A549 (cell line): ENCODE data around the gene H6PD. TPM values are rescaled to one million over a fixed set of nuclear protein-coding genes. Genes with fewer than 3 reads are reported as not detected.
A peak's percentile ranks its signal among the peaks of the same experiment; 100 is the strongest.

Source experiments
- ATAC-seq, 2 experiments: fragments of 200-7000 bp in 1 of 2; fragments of >200 bp in 1 of 2; cut with Nextera tagmentation in 1 of 2; cut with Tn5 transposase in 1 of 2; 3 replicates each; pipeline versions ENCODE4 v1.8.0 to v1.9.1; 2018 to 2020; ENCODE audit warnings: mild to moderate bottlenecking in 1 of 2, moderate library complexity in 1 of 2
- CTCF ChIA-PET: fragments of 300-600 bp; sonication (Branson Sonifier 250); formaldehyde crosslinking; extraction: SDS; loops from one replicate; lab custom pipeline; 2021; ENCODE audit warnings: antibody characterized with exemption, inconsistent platforms; lab: Yijun Ruan, JAX
- POLR2A ChIA-PET: fragments of 350-600 bp; formaldehyde crosslinking; extraction: SDS; loops from one replicate; lab custom pipeline; 2021; ENCODE audit warnings: antibody characterized with exemption, inconsistent platforms; lab: Yijun Ruan, JAX
- DNase-seq, 2 experiments: peaks; one replicate each; pipeline versions ENCODE4 v3.0.0 to v3.0.0-alpha.2; 2011 to 2016; ENCODE audit warnings: low read depth in 1 of 2, low spot score in 1 of 2
- FAIRE-seq: peaks from 2 replicates; lab custom pipeline; 2011; peaks lifted over from hg19 to GRCh38; lab: Jason Lieb, UNC
- H3K27ac ChIP-seq, 2 experiments: fragments of >200 bp; sonication (Bioruptor Twin); formaldehyde crosslinking; 3 replicates each; pipeline ENCODE4 v1.5.1; 2016 to 2017
- H3K4me1 ChIP-seq: fragments of >200 bp; sonication (Bioruptor Twin); formaldehyde crosslinking; 3 replicates; pipeline ENCODE4 v1.6.1; 2016
- H3K4me2 ChIP-seq: fragments of >200 bp; sonication (Bioruptor Twin); formaldehyde crosslinking; 3 replicates; pipeline ENCODE4 v1.6.1; 2016
- H3K4me3 ChIP-seq: fragments of >200 bp; sonication (Bioruptor Twin); formaldehyde crosslinking; 3 replicates; pipeline ENCODE4 v1.5.1; 2016
- H3K9me3 ChIP-seq: fragments of >200 bp; sonication (Bioruptor Twin); formaldehyde crosslinking; 3 replicates; pipeline ENCODE4 v1.6.1; 2016
- CEBPB ChIP-seq, 2 experiments: fragments of >200 bp in 1 of 2; sonication (Bioruptor Twin) in 1 of 2; formaldehyde crosslinking in 1 of 2; IDR thresholded peaks; 2 replicates each; pipeline ENCODE4 v1.6.1; 2012 to 2016
- CHD4 ChIP-seq: fragments of 200-600 bp; sonication (generic); IDR thresholded peaks from 2 replicates; pipeline ENCODE4 v1.6.1; 2016; ENCODE audit warnings: antibody characterized with exemption, mild to moderate bottlenecking, borderline replicate concordance
- CTCF ChIP-seq: fragments of >200 bp; sonication (Bioruptor Twin); formaldehyde crosslinking; IDR thresholded peaks from 3 replicates; pipeline ENCODE4 v1.5.1; 2016
- E2F6 ChIP-seq: IDR thresholded peaks from 2 replicates; pipeline ENCODE4 v1.6.1; 2012; ENCODE audit warnings: low read depth, borderline replicate concordance
- EP300 ChIP-seq, 2 experiments: fragments of >200 bp; sonication (Bioruptor Twin); formaldehyde crosslinking; IDR thresholded peaks; 2 replicates in 1 of 2; 3 replicates in 1 of 2; pipeline ENCODE4 v1.6.1; 2016 to 2017
- ESRRA ChIP-seq: fragments of 150-350 bp; IDR thresholded peaks from 2 replicates; pipeline ENCODE4 v1.6.1; 2014; ENCODE audit warnings: mild to moderate bottlenecking, low read length, borderline replicate concordance
- FOSL2 ChIP-seq, 2 experiments: fragments of 450-650 bp in 1 of 2; fragments of >200 bp in 1 of 2; sonication (Bioruptor Twin) in 1 of 2; formaldehyde crosslinking; IDR thresholded peaks; 2 replicates each; pipeline versions ENCODE4 v1.5.0 to v1.6.1; 2016 to 2020; ENCODE audit warnings: mild to moderate bottlenecking in 1 of 2, moderate library complexity in 1 of 2
- GATA3 ChIP-seq: IDR thresholded peaks from 2 replicates; pipeline ENCODE4 v1.6.1; 2012; ENCODE audit warnings: borderline replicate concordance
- HES2 ChIP-seq: fragments of >200 bp; sonication (Bioruptor Twin); formaldehyde crosslinking; IDR thresholded peaks from 2 replicates; pipeline ENCODE4 v1.6.1; 2016
- JUN ChIP-seq, 2 experiments: fragments of >200 bp; sonication (Bioruptor Twin); formaldehyde crosslinking; IDR thresholded peaks; 2 replicates in 1 of 2; 3 replicates in 1 of 2; pipeline ENCODE4 v1.6.1; 2016 to 2017
- JUNB ChIP-seq: fragments of >200 bp; sonication (Bioruptor Twin); formaldehyde crosslinking; IDR thresholded peaks from 2 replicates; pipeline ENCODE4 v1.6.1; 2016
- KDM1A ChIP-seq: fragments of 200-600 bp; sonication (generic); IDR thresholded peaks from 2 replicates; pipeline ENCODE4 v1.6.1; 2016; ENCODE audit warnings: low read depth, mild to moderate bottlenecking
- MAFK ChIP-seq: fragments of 450-650 bp; IDR thresholded peaks from 2 replicates; pipeline ENCODE4 v1.6.1; 2014; ENCODE audit not compliant: partially characterized antibody
- MAX ChIP-seq: IDR thresholded peaks from 2 replicates; pipeline ENCODE4 v1.6.1; 2012
- PBX3 ChIP-seq: IDR thresholded peaks from 2 replicates; pipeline ENCODE4 v1.6.1; 2012
- RAD21 ChIP-seq, 2 experiments: fragments of >200 bp in 1 of 2; sonication (Bioruptor Twin) in 1 of 2; formaldehyde crosslinking in 1 of 2; IDR thresholded peaks in 1 of 2; conservative IDR thresholded peaks in 1 of 2; 2 replicates in 1 of 2; 3 replicates in 1 of 2; pipeline ENCODE4 v1.6.1; 2012 to 2018; ENCODE audit warnings: inconsistent platforms in 1 of 2
- RCOR1 ChIP-seq: fragments of 150-350 bp; IDR thresholded peaks from 2 replicates; pipeline ENCODE4 v1.6.1; 2014; ENCODE audit warnings: antibody characterized with exemption, low read length, low read depth
- REST ChIP-seq: fragments of 200-600 bp; sonication (generic); IDR thresholded peaks from 2 replicates; pipeline ENCODE4 v1.6.1; 2016; ENCODE audit warnings: antibody characterized with exemption, mild to moderate bottlenecking, moderate library complexity
- SMC3 ChIP-seq: fragments of >200 bp; sonication (Bioruptor Twin); formaldehyde crosslinking; IDR thresholded peaks from 3 replicates; pipeline ENCODE4 v1.6.1; 2018; ENCODE audit warnings: inconsistent platforms
- SREBF2 ChIP-seq: fragments of 450-650 bp; IDR thresholded peaks from 2 replicates; pipeline ENCODE4 v1.6.1; 2014; ENCODE audit warnings: mild to moderate bottlenecking, moderate library complexity
- ZNF302 ChIP-seq: fragments of 250-450 bp; sonication (Bioruptor Pico); IDR thresholded peaks from 2 replicates; pipeline ENCODE4 v1.9.0; 2021; ENCODE audit warnings: inconsistent platforms, mild to moderate bottlenecking, moderate library complexity
- WGBS: methylation state at CpG from one replicate; pipeline ENCODE4 v1.1.6; 2017; ENCODE audit errors: missing lambda C conversion rate; 5-methylcytosine and 5-hydroxymethylcytosine counted together
- polyA plus RNA-seq, 4 experiments: library from polyadenylated mRNA; depleted of rRNA in 3 of 4; stranded (reverse); fragments of >200 nt; fragmentation: RNase III in 1 of 4; extraction: RNeasy Plus Mini Kit Qiagen cat#74134 plus additional on column Dnase treatment in 1 of 4; gene quantifications; 2 replicates in 3 of 4; 3 replicates in 1 of 4; pipeline ENCODE4 v1.2.3, GENCODE V29; 2011 to 2017

The H6PD gene
- polyA plus RNA-seq, 2 of the 4 experiments (the other 2 are of a cell fraction): 6.0 to 7.9 TPM

GRCh38 chr1:9289090-9289534 lies 54.5 kb downstream of the H6PD start:
- WGBS: 37% methylated on average over 6 of the region's 6 CpGs
- H3K27ac ChIP-seq: peak overlapping the region; percentile 93 to 99; a peak in 5 of 6 replicates

GRCh38 chr1:9289711-9290485 lies 55.3 kb downstream of the H6PD start:
- FAIRE-seq (no peak), DNase-seq (peak; percentile 41 to 77), ATAC-seq (peak; percentile 67 to 74)
- H3K4me3 ChIP-seq: no peak overlapping the region
- peak overlapping the region; percentile 93 to 99 for H3K27ac ChIP-seq
- POLR2A ChIA-PET: interaction anchor here (0.6 to 1.3 kb wide), 3 partner anchors 31 to 99 kb away, joined by 3 to 4 read pairs (median 3); no protein-coding TSS in a partner anchor
- peak overlapping the region; percentile 98 for H3K4me2 ChIP-seq
- CTCF ChIA-PET: interaction anchor here (0.6 to 2.8 kb wide), 33 partner anchors 9 to 571 kb away, joined by 3 to 37 read pairs (median 4); no protein-coding TSS in a partner anchor
- peaks cover 30% of the 10 kb centered on the region for H3K4me1 ChIP-seq
- H3K9me3 ChIP-seq: peaks cover 13% of the 10 kb centered on the region
- WGBS: 9% methylated on average over 5 of the region's 5 CpGs
- TF ChIP-seq SMC3 (no peak), KDM1A (peak; percentile 45; the same call in 1 of the 2 replicates), HES2 (peak; percentile 82), EP300 (IDR thresholded peaks at IDR 0.05) (peak; percentile 61 to 81; a peak in 3 of 5 replicates), REST (no peak), JUNB (peak; percentile 82), MAX (peak; percentile 42), GATA3 (peak; percentile 51; the same call in 1 of the 2 replicates), CEBPB (IDR thresholded peaks at IDR 0.05) (peak; percentile 96), E2F6 (no peak), ESRRA (no peak), MAFK (peak; percentile 76), RCOR1 (no peak), JUN (IDR thresholded peaks at IDR 0.05) (peak; percentile 69 to 89; a peak in 2 of 5 replicates), FOSL2 (IDR thresholded peaks at IDR 0.05) (peak; percentile 56; the same call in 1 of the 2 replicates), FOSL2 (CRISPR knock-in tag; IDR thresholded peaks at IDR 0.05) (peak; percentile 56)

More at GRCh38 chr1:9289090-9289534, 54.5 kb downstream of the H6PD start:
- FAIRE-seq (no peak), ATAC-seq (0 out of 6 replicates have a peak, but pooled peaks of 1 of the 2 experiments have one; percentile 5), DNase-seq (peak in 1 of 2 experiments; percentile 75)
- H3K4me1 ChIP-seq: peaks cover 27% of the 10 kb centered on the region
- POLR2A ChIA-PET: interaction anchor here (1.3 kb wide), 1 partner anchor 32 kb away, joined by 4 read pairs; no protein-coding TSS in a partner anchor
- TF ChIP-seq E2F6: no peak
- TF ChIP-seq PBX3: no peak
- peak; percentile 74; the same call in 1 of the 2 replicates for TF ChIP-seq CHD4
- TF ChIP-seq SREBF2: no peak
- peak; percentile 87 for TF ChIP-seq SMC3
- TF ChIP-seq RAD21 (conservative IDR thresholded peaks at IDR 0.05 in 1 of 2, IDR thresholded peaks at IDR 0.05 in 1 of 2): peak; percentile 88 to 97
- peak; percentile 84 for TF ChIP-seq CTCF
- no peak for TF ChIP-seq ZNF302 (CRISPR knock-in tag)
- TF ChIP-seq, all 56 proteins: peak for 4
- H3K4me2 ChIP-seq: no peak overlapping the region
- CTCF ChIA-PET: interaction anchor here (0.6 to 2.8 kb wide), 33 partner anchors 8 to 572 kb away, joined by 3 to 37 read pairs (median 4); no protein-coding TSS in a partner anchor
- H3K9me3 ChIP-seq: peaks cover 13% of the 10 kb centered on the region
- no peak overlapping the region for H3K4me3 ChIP-seq
